Thyroid gland (tissue), 4 donors: ENCODE results near the gene C10orf71.

Source experiments
- CTCF ChIP-seq, 6 experiments: fragments of 200-600 bp in 3 of 6; fragments of 450-650 bp in 3 of 6; sonication (generic) in 3 of 6; IDR thresholded peaks; one replicate each; pipeline ENCODE4 v1.5.1; 2016 to 2019; ENCODE audit warnings: antibody characterized with exemption in 6 of 6, mild to moderate bottlenecking in 2 of 6, inconsistent platforms in 1 of 6, moderate library complexity in 1 of 6
- POLR2A ChIP-seq, 2 donors: fragments of 450-650 bp; IDR thresholded peaks; one replicate each; pipeline ENCODE4 v1.6.1; 2017; ENCODE audit warnings: antibody characterized with exemption in 2 of 2, mild to moderate bottlenecking in 2 of 2, moderate library complexity in 1 of 2

DNA sequence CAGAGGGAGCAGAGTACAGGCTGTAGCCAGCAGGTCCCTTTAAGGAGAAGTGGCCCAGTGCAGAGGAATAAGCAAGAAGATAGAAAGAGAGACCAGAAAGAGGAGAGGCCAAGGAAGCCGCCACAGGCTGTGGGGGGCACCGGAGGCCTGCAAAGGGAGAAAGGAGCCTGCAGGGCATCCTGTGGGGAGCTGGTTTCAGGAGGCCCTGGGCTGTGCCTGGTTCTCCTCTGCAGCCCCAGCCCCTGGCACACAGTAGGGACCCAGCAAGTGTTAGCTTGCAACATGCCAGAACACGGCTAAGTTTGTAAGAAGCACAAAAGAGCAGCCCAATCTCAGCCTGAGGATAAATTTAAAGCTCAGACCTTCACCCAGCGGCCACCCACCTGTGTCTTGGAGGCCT, 12.3 kb upstream of the C10orf71 start:
- TF ChIP-seq POLR2A (IDR thresholded peaks at IDR 0.05) (no peak), CTCF (IDR thresholded peaks at IDR 0.05) (no peak)
